NCI-H460 (cell line): ENCODE results near the gene SASH1. TPM values are rescaled to one million over a fixed set of nuclear protein-coding genes. Genes with fewer than 3 reads are reported as not detected.

Experiments
- DNase-seq: peaks from one replicate; pipeline ENCODE4 v3.0.0-alpha.2; 2016; ENCODE audit warnings: low read depth; ENCODE audit errors: extremely low read depth
- total RNA-seq: library from RNA; depleted of rRNA; stranded (reverse); fragments of >200 nt; shearing (Covaris generic); gene quantifications from 2 replicates; pipeline ENCODE4 v1.2.3, GENCODE V29; 2014

SASH1 gene
- total RNA-seq, 1 experiment from 2014 or later, result 11.7 TPM

GRCh38 chr6:148533309-148534107 is 190.9 kb downstream of the SASH1 start:
- DNase-seq, result no peak

- DNase-seq, result no peak
These were observed 192.2 kb downstream of the SASH1 start for GRCh38 chr6:148534871-148535270.

- DNase-seq, result no peak
These were observed 192.7 kb downstream of the SASH1 start for GRCh38 chr6:148535381-148535780.

GRCh38 chr6:148535976-148536375 is 193.3 kb downstream of the SASH1 start:
- no peak for DNase-seq

GRCh38 chr6:148538261-148539190 is 195.9 kb downstream of the SASH1 start:
- DNase-seq, result no peak

GRCh38 chr6:148543540-148543939 is 200.9 kb downstream of the SASH1 start:
- DNase-seq, result no peak

- no peak for DNase-seq
These were observed 201.8 kb downstream of the SASH1 start for GRCh38 chr6:148544421-148544820.

- DNase-seq, result no peak
These were observed 203.3 kb downstream of the SASH1 start for GRCh38 chr6:148545901-148546300.

GRCh38 chr6:148547110-148547509 is 204.5 kb downstream of the SASH1 start:
- DNase-seq, result no peak

- DNase-seq, result no peak
These were observed 205.6 kb downstream of the SASH1 start for GRCh38 chr6:148548065-148548748.

GRCh38 chr6:148548749-148549140 is 206.1 kb downstream of the SASH1 start:
- no peak for DNase-seq

- DNase-seq, result no peak
These were observed 207.9 kb downstream of the SASH1 start for GRCh38 chr6:148550569-148550968.

- no peak for DNase-seq
These were observed 208.6 kb downstream of the SASH1 start for GRCh38 chr6:148551226-148551625.

- no peak for DNase-seq
These were observed 213.8 kb downstream of the SASH1 start for GRCh38 chr6:148556410-148556809.

- no peak for DNase-seq
These were observed 215.2 kb downstream of the SASH1 start for GRCh38 chr6:148557796-148558321.

GRCh38 chr6:148559848-148560433 is 217.3 kb downstream of the SASH1 start:
- DNase-seq, result peak; percentile 25

- no peak for DNase-seq
These were observed 219.0 kb downstream of the SASH1 start for GRCh38 chr6:148561629-148562028.

- DNase-seq, result no peak
These were observed 220.4 kb downstream of the SASH1 start for GRCh38 chr6:148563066-148563465.

GRCh38 chr6:148564494-148565035 is 221.9 kb downstream of the SASH1 start:
- no peak for DNase-seq

GRCh38 chr6:148565321-148565926 is 222.8 kb downstream of the SASH1 start:
- no peak for DNase-seq
